NK-92 (cell line): ENCODE results near the gene CYP27B1.

Experiments
- DNase-seq: peaks from one replicate; lab custom pipeline; 2025; ENCODE audit not compliant: unreplicated experiment; lab: John Stamatoyannopoulos, UW

Gene CYP27B1, protein sequence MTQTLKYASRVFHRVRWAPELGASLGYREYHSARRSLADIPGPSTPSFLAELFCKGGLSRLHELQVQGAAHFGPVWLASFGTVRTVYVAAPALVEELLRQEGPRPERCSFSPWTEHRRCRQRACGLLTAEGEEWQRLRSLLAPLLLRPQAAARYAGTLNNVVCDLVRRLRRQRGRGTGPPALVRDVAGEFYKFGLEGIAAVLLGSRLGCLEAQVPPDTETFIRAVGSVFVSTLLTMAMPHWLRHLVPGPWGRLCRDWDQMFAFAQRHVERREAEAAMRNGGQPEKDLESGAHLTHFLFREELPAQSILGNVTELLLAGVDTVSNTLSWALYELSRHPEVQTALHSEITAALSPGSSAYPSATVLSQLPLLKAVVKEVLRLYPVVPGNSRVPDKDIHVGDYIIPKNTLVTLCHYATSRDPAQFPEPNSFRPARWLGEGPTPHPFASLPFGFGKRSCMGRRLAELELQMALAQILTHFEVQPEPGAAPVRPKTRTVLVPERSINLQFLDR

DNA sequence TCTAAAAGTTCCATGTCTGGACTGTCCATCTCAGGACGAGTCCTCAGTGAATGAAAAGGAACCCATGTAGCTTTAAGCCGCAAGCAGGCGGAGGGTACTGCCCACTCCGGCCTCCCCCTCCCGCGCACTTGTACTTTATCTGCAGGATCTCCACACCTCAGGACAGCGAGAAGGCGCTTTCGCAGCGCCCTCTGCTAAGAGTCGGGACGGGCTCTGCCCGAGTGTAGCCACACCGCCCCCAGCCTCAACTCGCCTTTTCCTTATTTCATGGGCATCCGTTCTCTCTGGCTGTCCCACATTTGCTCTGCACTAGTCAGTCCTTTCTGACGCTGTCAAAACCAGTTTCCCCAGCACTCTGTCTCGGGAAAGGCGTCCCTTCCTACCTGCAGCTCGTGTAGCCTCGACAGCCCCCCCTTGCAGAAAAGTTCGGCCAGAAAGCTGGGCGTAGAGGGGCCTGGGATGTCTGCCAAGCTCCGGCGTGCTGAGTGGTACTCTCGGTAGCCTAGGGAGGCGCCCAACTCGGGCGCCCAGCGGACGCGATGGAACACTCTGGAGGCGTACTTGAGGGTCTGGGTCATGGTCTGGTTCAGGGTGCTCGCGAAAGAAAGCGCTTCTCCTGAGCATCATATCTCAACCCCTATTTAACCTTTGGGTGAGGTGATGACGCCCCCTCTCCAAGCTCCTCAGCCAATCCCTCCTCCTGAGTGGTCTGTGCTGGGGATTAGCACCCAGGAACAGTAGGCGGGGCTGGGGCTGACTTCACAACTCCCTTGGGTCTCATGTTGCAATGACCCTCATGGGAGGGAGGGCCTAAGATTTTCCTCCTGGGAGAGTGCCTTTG is at the start of gene CYP27B1:
Gene CYP27B1 (minus strand): TSS at position 615 of the 841 bp plus-strand sequence. CDS start 37 bp downstream, at position 578.
- DNase-seq: no peak

- no peak for DNase-seq
These were observed 49.4 kb upstream of the CYP27B1 start for GRCh38 chr12:57816001-57816854.

- no peak for DNase-seq
These were observed 48.5 kb upstream of the CYP27B1 start for GRCh38 chr12:57815177-57816000.

DNA sequence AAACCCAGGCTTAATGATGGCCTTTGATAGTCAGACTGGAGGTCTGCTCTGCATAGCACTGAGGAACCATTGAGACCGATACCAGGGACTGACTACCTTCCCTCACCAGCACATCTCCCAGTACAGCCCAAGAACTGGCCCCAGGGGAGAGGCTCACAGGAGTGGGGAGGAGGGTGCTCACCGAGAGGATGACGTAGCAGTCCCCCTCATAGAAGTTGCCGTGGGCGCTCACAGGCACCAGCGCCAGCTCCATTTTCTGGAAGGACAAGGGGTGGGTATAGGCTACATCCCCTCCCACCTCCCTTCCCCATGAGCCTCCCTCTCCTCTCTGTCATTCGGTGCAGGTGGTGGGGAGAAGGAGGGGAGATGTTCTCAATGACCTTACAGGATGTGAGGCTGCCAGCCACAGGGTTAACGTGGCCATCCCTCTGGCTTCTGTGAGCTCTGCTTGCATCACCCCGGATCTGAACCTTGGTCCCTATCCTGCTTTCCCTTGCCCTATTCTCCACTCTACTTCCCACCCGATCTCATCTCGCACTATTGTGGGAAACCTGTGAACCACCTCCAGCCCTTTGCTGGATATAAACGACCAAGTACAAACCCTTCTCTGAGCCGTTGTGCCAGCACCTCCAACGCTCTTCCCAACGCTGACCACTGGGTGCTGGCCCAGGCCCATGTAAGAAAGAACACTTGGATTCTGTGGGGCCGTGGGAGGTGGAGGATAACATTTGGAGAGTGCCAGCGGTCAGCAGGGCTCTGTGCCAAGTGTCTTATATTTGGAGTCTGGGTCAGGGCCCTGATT is 47.3 kb upstream of the CYP27B1 start:
- DNase-seq: no peak

GRCh38 chr12:57813111-57813970 is 46.5 kb upstream of the CYP27B1 start:
- no peak for DNase-seq

DNA sequence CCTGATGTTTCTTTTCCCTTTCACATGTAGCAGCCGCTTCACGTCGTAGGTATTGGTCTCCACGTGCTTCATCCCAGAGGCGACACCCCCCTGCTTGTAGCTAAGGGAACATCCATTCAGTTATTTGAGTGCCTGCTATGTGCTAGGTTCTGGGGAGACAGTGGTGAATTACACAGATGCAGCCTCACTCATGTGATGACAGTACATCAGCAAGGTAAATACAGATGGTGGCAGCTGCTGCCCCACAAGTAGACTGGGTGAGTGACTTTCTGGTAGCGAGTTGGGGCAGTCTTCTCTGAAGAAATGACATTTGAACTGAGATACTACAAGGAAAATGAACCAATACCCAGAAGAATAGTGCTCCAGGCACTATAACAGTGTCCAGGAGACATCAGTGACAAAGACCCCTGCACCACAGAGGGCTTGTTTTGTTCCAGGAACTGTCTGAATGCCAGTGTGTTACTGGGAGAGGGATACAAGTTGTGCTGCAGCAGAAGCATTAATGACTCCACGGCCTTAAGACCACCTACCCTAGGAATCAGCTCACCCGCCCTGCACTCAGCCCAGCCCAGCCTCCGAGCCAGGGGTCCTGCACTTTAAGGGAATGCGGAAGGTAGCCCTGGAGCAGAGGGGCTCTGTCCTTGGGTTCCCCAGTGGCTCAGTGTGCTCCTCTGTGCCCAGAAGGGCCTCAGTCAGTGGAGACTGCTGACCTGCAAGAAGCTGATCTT is 44.3 kb upstream of the CYP27B1 start:
- DNase-seq: no peak

DNA sequence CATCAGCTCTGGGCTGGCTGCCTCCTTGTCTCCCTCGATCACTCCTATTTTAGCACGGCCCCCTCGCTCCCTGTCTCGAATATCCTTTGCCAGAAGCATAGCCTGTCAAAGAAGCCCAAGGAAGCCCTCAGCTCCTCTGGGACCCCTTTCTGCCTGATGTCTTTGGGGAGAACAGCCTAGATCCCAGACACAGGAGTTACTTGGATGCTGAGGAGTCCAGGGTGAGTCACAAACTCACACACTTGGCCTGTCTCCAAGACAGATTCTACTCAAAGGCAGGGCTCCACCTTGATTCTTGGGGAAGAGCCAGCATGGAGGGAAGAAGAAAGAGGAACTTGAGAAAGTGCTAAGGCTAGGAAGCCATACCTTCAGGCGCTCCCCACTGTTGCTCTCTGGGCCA is 43.6 kb upstream of the CYP27B1 start:
- no peak for DNase-seq

DNA sequence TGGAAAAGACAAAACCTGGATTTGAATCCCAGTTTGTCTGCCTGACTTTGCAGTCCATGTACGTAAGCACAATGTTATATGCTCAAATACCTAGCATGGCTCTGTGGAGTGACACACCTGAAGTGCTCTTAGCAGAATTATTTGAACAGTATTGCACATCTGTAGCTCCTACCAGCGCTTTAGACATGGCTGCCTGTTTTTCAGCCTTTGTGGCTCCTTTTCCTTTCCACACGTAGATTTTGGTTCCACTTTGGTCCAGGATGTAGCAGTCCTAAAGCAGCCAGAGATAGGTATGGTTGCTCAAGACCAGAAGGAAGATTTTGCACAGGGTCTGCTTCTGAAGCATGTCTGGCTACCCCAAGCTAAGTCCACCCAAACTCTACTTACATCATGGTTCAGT is 42.5 kb upstream of the CYP27B1 start:
- no peak for DNase-seq

GRCh38 chr12:57808351-57808750 is 41.5 kb upstream of the CYP27B1 start:
- DNase-seq: no peak

DNA sequence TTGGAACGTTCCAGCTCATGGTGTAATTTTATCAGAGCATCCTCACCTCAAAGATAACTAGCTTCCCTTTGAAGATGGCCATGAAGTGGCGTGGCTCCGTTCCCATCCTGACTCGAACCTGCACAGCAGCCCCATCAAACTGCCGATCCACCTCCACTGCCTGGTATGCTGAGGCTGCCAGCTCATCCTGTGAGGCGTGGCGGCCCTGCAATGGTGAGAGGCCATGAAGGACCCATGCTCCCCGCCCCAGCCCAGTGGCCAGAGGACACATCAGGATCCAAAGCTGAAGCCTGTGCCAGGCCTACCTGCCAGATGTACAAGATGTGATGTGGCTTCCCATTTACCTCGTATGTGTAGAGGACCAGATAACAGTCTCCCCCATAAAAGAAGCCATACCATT is 40.4 kb upstream of the CYP27B1 start:
- no peak for DNase-seq

DNA sequence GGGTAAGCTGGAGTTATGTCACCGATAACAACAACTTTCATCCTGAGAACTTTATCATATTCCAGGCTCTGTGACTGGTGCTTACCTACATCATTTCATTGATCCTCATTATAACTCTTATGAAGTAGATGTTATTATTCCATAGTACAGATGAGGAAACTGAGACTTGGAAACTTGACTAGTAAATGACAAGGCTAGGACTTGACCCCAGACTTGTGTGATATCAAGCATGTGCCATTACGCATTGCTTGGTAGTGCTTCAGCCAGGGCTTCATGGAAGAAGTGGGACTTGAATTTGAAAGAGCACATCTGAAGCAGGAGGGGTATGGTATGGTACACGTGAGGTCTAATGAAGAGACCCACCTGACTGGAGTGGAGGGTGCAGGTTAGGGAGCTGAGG is 39.8 kb upstream of the CYP27B1 start:
- no peak for DNase-seq

- no peak for DNase-seq
These were observed 36.5 kb upstream of the CYP27B1 start for GRCh38 chr12:57803319-57803893.

DNA sequence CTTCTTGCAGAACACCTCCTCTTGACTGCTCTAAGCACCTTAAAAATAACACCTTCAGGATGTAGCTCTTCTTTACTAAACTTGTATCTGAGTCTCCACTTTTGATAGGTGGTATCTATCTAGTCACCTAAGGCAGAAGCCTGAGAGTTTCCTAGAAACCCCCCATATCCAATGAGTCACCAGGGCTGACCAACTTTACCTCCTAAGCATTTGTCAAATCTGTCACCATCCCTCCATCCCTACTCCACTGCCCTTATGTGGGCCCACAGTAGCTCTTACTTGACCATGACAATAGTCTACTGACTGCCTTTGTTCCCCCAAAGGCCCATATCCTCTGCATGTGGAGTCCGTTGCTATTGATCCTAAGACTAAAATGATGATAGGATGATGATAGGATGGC is 35.7 kb upstream of the CYP27B1 start:
- DNase-seq: no peak

- DNase-seq: no peak
These were observed 34.1 kb upstream of the CYP27B1 start for GRCh38 chr12:57800965-57801364.

DNA sequence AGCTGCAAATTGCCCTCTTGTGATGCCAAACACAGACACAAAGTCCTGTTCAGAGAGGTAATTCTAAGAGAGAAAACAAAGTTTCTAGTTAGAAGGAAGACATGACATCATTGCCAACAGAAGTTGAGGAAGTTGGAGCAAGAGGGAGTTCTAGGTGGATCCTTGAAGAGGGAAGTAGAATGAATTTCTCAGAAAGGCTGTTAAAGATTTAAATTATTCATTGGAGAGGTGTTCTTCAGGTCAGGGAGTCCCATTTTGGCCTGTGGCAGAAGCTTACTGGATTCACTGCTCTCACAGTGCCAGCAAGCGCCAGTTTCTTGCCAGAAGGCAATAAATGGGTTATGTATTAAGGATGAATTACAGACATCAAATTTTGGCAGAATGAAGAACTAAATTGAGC is 31.1 kb upstream of the CYP27B1 start:
- no peak for DNase-seq

DNA sequence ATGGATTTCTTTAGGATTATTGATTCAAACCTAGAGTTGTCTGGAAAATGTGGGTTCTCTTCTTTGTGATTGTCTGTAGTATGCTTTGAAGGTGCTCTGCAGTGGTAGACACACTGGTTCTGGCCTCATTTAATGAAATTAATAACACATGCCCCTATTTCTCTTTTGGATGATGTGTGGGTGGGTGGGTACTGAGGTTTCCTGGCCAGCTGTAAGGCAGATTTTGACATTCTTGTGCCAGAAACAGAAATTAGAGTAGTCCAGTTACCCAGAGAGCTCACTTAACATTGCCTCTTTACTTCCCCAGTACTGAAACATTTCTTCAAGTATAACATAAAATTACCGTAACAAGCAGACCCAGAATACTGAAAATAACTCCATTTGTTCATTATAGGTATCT is 30.1 kb upstream of the CYP27B1 start:
- DNase-seq: no peak

GRCh38 chr12:57795354-57795753 is 28.5 kb upstream of the CYP27B1 start:
- no peak for DNase-seq
